Hematopoietic multipotent progenitor cell treated with erythropoietin and hydrocortisone succinate and interleukin-3 and kit ligand, for 17 days (in vitro differentiated cells): ENCODE results near the gene PRLR.
"Not testable (repeated sequence)": the region's sequence is repeated elsewhere in the genome, so short reads cannot be mapped to it uniquely, and the experiment has no call there.

ENCODE experiments used
- DNase-seq: peaks from one replicate; pipeline ENCODE4 v3.0.0-alpha.2; 2015; ENCODE audit warnings: low spot score

Gene PRLR

GRCh38 chr5:35195472-35195852 is 34.8 kb downstream of the PRLR start:
- no peak for DNase-seq

GRCh38 chr5:35194635-35195471 is 35.4 kb downstream of the PRLR start:
- DNase-seq, result no peak

- DNase-seq, result no peak
Observed at GRCh38 chr5:35192506-35192905, 37.8 kb downstream of the PRLR start.

- not testable (repeated sequence) for DNase-seq
Observed at GRCh38 chr5:35189801-35190200, 40.5 kb downstream of the PRLR start.

GRCh38 chr5:35188031-35188457 is 42.2 kb downstream of the PRLR start:
- DNase-seq, result no peak

GRCh38 chr5:35187621-35188020 is 42.7 kb downstream of the PRLR start:
- not testable (repeated sequence) for DNase-seq

- no peak for DNase-seq
Observed at GRCh38 chr5:35186749-35187148, 43.5 kb downstream of the PRLR start.

- DNase-seq, result no peak
Observed at GRCh38 chr5:35185518-35185917, 44.8 kb downstream of the PRLR start.

- DNase-seq, result no peak
Observed at GRCh38 chr5:35183556-35183955, 46.7 kb downstream of the PRLR start.

- DNase-seq, result no peak
Observed at GRCh38 chr5:35182910-35183535, 47.3 kb downstream of the PRLR start.

GRCh38 chr5:35182486-35182885 is 47.8 kb downstream of the PRLR start:
- DNase-seq, result no peak

- no peak for DNase-seq
Observed at GRCh38 chr5:35180046-35180445, 50.2 kb downstream of the PRLR start.

GRCh38 chr5:35177783-35178182 is 52.5 kb downstream of the PRLR start:
- no peak for DNase-seq

- DNase-seq, result no peak
Observed at GRCh38 chr5:35172533-35172932, 57.8 kb downstream of the PRLR start.

- DNase-seq, result no peak
Observed at GRCh38 chr5:35171991-35172390, 58.3 kb downstream of the PRLR start.

GRCh38 chr5:35171078-35171477 is 59.2 kb downstream of the PRLR start:
- DNase-seq, result no peak

- no peak for DNase-seq
Observed at GRCh38 chr5:35166043-35166442, 64.2 kb downstream of the PRLR start.

GRCh38 chr5:35164860-35165542 is 65.3 kb downstream of the PRLR start:
- no peak for DNase-seq

- no peak for DNase-seq
Observed at GRCh38 chr5:35163710-35164033, 66.6 kb downstream of the PRLR start.

- DNase-seq, result no peak
Observed at GRCh38 chr5:35162848-35163709, 67.2 kb downstream of the PRLR start.

GRCh38 chr5:35161652-35162273 is 68.5 kb downstream of the PRLR start:
- no peak for DNase-seq
